HG03064 (cell line): ENCODE results near the gene EPN3.

ENCODE experiments used
- ATAC-seq: cut with Tn5 transposase; IDR thresholded peaks from one replicate; pipeline ENCODE4 v1.9.1; 2021; ENCODE audit warnings: low read depth; ENCODE audit not compliant: unreplicated experiment

EPN3 gene

DNA sequence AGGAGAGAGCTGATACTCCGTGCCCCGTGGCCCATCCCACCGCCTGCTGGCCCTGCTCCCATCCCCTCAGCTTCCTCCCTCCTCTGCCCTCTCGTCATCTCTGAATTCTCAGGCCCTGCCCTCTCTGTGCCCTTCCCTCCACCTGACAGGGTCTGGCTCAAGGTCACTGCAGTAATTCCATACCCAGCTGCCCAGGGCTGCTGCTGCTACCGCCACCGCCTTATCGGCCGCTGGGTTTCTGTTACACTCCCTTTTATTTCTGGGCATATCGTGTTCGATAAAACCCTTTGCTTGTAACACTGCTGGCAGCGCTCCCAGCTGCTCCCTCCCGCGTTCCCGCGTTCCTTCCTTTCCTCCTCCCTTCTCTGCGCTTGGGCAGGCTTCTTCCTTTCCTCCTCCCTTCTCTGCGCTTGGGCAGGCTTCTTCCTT lies 1.2 kb downstream of the EPN3 start:
- no peak for ATAC-seq

DNA sequence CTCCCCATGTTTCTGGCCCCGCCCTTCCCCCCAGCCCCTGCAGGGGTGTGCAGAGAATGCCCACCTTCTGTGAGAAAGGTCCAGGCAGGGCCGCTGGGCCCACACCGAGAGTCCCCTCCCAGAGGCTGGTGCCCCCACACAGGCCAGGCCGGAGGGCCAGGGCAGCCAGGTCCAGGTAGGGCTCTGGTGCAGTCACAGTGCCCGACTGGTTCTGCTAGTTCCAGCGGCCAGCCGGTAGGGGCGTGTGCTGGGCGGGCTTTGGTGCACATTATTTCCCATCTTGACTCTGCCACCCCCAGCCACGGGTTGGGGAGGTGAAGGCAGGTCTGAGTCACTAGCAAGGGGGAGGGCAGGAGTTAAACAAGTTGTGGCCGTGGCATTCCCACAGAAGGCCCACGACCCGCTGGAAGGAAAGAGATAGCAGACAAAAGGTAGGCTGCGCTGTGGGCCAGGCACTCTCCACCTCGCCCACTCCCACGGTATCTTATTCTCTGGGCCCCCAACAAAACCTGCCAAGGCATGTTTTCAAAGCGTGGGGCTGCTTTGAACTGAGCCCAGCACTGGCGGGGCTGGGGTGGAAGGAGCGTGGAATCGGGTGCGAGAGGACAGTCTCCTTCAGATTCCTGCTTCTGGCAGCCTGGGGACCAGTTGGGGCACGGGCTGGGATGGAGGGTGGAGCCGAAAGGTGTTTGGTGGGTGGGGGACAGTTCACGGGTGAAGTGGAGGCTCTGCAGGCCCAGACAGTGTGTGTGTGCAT lies 1.9 kb downstream of the EPN3 start:
- ATAC-seq: no peak

DNA sequence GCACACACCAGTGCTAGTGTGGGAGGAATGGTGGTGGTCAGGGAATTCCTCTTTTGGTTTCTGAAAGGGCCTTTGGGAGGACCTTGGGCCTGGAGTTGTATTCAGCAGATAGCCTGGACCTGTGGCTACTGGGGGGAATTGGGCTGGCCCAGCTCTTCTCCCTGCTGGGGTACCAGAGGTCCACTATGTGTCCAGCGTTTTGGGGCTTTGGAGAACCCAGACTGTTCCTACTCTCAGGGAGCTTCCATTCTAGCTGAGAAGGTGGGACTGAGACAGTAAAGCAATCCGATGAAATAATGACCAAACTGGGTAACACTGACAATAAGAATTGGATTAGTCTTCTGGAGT lies 2.4 kb downstream of the EPN3 start:
- ATAC-seq: no peak

DNA sequence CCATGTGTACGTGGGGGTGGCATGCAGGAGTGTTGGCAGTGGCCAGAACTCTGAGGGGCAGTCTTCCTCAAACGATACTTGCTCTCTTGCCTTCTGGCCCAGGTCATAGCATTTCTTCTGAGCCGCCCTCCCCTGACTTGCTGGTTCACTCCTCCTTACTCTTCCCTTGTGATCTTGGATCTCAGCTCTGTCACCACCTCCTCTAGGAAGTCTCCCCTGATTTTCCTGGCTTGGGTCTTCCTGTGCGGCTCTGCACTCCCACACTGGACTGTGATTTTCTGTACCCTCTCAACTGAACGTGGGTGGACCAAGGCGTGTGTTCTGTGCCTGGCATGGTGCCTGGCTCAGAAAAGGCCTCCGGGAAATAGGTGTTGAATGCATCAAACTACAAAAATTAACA lies 2.9 kb downstream of the EPN3 start:
- no peak for ATAC-seq

DNA sequence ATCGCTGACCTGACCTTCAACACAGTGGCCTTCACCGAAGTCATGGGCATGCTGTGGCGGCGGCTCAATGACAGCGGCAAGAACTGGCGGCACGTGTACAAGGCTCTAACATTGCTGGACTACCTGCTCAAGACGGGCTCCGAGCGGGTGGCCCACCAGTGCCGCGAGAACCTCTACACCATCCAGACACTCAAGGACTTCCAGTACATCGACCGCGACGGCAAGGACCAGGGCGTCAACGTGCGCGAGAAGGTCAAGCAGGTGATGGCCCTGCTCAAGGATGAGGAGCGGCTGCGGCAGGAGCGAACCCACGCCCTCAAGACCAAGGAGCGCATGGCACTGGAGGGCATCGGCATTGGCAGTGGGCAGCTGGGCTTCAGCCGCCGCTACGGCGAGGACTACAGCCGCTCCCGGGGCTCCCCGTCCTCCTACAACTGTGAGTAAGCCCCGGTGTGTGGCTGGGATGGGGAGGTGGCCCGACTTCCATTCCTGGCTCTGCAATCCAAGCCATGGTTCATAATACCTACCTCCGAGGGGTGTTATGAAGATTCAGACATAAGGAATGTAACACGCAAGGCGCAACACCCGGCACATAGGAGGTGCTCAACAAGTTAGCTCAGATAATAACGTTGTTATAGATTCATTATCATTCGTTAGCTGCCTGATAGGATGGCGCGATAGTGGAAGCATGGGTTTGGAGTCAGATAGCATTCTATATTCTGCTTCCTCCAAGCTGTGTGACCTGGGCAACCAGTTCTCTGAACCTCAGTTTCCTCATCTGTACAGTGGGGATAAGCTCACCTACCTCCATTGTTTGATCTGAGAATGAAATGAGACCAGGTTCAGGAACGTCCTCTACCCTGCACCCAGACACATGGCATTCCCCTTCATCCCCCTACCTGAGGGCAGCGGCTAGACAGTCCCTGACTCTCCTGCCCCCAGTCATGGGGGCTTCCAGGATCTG lies 4.4 kb downstream of the EPN3 start:
- no peak for ATAC-seq

DNA sequence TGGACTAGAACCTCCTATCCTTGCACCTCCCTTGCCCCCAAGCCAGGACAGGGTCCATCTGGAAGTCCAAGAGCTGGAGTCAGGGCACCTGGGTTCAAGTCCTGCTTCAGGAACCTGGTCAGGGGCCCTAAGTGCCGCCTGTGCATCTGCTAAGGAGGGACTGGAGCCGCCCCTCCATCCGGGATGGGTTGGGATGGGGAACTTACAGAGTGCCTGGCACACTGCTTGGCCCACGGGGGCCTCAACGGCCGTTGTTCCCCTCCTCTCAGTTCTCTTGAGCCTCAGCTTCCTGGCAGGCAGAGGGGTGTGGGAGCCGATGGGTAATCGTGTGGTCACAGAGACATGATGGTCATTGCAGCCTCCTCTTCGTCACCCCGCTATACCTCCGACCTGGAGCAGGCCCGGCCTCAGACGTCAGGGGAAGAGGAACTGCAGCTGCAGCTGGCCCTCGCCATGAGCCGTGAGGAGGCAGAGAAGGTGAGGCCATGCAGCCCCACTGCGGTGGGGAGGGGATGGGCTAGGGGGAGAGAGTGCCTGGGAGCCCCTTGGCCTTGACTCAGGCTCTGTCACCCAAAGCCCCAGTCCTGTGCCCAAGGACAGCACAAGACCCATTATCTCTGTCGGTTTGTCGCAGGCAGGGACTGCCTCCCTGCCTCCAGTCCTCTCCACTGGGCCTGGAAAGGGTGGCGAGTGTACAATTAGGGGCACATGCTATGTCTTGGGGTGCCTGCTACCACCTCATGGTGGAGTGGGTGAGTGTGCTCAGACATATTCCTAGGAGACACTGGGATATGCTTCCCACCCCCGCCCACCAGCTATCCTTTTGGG lies 5.4 kb downstream of the EPN3 start:
- ATAC-seq: no peak

DNA sequence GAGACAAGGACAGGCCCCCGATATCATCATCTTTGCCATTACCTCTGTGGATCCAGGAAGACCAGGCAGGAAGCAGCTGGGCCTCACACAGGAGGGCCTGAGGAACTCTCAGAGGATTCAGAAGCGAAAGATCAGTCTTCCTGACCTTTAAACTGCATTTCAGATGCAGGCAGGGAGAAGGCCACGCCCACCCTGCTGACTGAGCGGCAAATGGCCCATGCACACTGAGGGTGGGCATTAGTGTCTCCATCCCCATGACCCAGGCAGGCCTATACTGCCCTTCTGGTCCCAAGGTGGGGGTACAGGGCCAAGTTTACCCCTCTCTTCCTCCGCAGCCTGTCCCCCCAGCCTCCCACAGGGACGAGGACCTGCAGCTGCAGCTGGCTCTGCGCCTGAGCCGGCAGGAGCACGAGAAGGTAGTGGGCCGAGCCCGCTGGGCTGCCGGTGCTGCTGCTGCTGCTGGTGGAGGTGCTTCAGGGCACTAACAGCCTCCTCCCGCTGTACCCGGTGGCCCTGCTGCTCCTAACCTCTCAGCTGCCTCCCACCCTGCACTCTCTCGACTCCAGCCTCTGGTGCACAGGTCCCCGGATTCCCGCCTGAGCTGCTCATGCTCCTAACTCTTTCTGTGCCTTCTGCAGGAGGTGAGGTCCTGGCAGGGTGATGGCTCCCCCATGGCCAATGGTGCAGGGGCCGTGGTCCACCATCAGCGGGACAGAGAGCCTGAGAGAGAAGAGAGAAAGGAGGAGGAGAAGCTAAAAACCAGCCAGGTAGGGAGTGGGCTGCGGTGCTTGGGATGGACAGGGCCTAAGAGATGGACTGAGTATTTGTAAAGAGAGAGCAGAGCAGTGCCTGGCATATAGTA lies 6.2 kb downstream of the EPN3 start:
- no peak for ATAC-seq

DNA sequence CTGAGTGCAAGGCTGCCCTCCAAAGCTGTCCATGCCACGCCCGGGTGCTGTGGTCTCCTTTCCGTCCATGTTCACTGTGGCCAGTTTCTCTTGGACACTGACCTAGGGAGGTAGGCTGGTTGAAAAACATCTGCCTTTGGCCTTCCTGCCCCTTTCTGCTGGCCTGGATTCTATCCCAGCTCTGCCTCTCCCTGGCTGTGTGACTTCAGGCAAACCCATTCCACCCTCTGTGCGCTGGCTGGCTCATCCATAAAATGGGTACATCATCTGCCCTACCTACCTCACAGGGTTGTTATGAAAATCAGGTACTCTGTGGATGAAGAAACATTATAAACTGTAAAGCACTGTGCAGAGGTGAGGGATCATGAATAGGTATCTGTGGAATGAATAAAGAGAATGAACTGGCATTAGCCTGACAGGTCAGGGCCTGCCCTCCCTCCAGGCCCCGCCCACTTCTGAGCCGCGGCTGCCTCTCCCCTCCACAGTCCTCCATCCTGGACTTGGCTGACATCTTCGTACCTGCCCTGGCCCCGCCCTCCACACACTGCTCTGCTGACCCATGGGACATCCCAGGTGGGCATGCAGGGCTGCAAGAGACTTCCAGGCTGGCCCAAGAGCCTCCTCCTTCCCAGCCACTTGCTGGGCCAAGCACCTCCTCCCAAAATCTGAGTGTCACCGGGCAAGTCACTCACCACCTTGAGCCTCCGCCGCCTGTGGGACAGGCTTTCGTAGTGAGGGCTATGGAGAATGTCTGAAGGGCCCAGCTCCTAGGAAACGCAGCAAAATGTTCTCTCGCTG lies 7.4 kb downstream of the EPN3 start:
- ATAC-seq: no peak

DNA sequence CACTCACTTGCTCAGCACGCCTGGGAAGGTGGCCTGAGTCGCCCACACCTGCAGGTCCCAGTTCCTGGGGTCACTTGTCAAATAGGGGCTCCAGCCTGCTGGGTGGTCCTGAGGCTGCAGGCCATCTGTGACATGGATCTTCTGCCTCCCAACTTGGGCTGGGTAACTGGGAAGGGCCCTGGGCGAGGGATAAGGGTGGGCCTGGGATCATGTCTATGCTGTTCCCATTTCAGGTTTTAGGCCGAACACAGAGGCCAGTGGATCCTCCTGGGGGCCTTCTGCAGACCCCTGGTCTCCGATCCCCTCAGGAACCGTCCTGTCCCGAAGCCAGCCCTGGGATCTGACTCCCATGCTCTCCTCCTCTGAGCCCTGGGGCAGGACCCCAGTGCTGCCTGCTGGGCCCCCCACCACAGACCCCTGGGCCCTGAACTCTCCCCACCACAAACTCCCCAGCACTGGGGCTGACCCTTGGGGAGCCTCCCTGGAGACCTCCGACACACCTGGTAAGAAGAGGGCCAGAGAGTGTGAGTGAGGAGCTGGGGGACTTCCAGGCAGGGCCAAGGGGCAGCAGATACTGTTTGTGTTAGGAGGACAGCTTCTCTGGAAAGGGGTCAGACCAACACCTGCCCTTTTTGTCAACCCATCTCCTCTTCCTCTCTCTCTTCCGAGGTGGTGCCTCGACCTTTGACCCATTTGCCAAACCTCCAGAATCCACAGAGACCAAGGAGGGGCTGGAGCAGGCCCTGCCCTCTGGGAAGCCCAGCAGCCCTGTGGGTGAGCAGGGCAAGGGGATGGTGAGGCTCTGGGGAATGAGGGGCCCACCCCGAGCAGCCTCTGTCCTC lies 8.2 kb downstream of the EPN3 start:
- no peak for ATAC-seq

DNA sequence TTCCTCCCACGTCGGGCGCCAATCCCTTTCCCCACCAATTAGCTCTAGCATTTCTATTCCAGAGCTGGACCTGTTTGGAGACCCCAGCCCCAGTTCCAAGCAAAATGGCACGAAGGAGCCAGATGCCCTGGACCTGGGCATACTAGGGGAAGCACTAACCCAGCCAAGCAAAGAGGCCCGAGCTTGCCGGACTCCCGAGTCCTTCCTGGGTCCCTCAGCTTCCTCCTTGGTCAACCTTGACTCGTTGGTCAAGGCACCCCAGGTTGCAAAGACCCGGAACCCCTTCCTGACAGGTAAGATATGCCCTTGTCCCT lies 8.8 kb downstream of the EPN3 start:
- no peak for ATAC-seq

DNA sequence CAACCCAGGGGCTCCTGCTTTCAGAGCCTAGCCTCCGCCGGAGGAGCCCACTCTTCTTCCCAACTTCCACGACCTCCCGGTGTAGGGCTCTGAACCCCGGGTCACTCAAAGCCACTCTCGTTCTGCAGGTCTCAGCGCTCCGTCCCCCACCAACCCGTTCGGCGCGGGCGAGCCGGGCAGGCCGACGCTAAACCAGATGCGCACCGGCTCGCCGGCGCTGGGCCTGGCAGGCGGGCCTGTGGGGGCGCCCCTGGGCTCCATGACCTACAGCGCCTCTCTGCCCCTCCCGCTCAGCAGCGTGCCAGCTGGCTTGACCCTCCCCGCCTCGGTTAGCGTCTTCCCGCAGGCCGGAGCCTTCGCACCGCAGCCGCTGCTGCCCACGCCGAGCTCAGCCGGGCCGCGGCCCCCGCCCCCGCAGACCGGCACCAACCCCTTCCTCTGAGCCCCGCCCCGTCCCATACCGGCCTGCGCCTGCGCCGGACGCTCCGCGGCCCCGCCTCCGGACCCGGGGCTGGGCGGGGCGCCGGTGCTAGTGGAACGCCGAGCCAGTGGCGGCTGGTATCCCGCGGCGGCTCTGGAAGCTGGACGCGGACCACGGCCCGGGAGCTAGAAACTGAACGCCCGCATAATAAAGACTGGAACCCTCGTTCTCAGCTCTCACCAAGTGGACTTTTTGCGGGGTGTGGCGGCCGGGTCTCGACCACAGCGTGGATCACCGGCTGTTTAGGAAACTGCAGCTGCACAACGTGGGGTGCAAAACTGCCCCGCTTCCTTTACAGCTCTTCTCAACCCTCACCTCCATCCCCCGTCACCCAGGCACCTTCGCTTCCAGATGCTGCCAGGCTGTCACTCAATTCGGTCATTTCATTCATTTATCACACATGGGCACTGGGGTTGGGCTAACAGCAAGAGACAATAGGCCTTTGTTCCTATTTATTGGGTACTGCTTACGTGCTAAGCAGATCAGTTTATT lies 9.5 kb downstream of the EPN3 start:
- ATAC-seq: peak; percentile 75

DNA sequence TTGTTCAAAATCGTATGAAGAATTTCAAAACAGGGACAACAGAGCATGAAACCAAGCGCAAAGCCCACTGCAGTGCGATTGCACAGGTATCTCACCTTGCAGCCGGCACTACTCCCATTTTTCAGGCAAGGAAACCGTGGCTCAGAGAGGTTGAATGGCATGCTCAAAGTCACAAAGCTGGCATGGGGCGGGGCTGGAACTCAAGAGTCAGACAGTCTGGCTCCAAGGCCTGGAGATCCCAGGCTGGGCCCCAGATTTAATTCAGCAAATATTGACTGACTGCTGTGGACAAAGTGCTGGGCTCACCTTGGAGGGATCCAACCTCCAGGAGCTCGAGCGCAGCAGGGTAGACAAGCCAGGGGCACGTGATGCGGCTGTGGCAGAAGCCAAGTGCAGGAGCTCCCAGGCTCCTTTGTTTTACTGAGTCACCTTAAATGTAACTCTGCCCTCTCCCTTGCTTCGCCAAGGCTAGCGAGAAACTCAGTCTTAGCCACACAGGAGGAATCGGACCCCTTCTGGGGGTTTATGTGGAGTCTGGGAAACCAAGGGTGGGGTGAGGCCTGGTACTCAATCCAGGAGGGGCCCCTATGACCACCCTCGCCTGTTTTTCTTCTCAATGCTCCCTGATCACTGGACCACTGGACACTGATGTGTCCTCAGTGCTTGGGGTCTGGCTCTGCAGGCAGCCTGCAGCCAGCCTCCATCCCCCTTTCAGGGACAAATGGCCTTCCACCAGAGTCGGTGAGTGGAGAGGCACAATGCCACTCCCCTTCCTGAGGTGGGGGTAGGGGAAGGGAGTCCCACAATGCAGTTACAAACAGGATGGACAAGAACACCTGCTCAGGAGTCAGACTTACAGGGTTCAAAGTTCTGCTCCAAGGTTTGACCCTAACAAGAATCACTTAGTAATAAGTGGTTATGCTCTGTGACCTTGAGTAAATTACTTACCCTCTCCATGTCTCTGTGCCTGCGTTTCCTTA lies 10.6 kb downstream of the EPN3 start:
- ATAC-seq: no peak

DNA sequence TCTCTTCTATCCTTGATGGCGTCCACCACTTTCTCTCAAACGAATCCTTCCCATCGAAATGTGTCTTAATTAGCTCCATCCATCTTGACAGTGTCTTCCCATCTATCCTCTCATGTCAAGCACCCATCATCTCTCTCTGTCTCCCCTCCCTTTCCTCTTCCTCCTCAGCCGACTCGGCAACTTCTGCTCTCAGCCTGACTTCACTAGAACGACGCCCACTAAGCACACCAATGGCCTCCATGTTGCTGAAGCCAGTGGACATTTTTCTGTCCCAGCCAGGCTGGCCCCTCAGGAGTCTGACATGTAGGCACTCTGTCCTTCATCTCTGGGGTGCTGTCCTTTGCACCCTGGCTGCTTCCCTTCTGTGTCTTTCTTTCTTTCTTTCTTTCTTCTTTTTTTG lies 12.0 kb downstream of the EPN3 start:
- no peak for ATAC-seq

DNA sequence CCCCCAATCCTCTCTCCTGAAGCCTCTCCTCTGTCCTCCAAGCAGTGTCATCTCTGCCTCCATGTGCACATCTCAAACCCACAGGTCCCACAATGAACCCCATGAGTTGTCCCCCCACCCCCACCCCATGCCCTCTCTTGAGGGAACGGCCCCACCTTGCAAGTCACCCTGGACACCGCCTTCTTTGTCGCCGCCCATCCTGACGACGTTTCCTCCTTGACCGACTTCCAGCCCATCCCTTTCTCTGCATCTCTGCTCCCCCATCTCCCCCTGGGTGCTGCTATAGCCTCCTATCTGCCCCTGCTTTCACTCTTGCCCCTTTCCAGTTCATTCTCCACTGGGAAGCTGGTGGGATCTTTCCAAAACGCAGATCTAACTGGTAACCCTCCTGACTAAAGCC lies 12.8 kb downstream of the EPN3 start:
- ATAC-seq: no peak

DNA sequence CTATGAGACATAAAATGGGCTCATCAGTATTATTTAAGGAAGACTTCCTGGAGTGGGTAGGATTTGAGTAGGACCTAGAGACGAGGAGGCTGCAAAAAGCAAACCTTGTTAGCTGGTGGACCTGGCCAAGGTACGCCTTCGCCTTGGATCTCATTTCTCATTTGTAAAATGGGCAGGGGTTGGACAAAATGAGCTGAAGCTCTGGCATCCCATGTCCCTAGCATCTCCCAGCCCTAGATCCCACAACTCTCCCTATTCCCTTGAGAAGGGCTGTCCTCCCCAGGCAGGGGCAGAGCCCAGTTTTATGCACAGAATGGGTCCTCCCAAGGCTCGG lies 14.1 kb downstream of the EPN3 start:
- ATAC-seq: no peak

DNA sequence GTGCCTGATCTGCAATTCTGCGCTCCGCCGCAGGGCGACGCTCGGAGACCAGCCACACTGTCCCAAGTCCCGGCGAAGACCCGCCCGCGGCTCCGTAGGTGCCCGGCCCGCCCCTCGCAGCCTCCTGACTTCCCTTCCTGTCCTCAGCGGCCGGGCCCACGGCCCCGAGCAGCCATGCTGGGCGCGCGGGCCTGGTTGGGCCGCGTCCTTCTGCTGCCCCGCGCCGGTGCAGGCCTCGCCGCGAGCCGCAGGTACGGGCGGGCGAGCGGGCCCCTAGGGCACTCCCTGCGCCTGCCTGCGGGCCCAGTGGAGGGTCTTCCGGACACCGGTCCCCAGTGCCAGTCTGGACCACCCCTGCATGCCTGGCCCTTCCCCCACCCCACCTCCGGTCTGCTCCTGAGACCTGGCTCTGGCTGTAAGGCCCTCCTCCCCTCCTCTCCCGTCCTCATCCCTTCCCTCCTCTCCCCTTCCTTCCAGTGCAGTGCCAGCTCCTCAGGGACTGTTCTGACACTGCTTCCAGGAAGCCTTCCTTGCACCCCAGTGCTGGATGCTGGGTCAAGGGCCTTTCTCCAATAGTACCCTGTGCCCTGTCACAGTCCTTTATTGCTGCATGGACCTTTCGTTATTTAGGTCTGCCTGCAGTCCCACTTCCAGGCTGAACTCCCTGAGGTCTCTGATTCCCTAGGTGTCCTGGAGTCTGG lies 14.7 kb downstream of the EPN3 start, which contains the start of gene SPATA20:
Gene SPATA20 (plus strand): TSS at position 140 of the 701 bp plus-strand sequence. CDS start 35 bp downstream, at position 175.
- peak; percentile 68 for ATAC-seq
